HepG2 (cell line): Measurements from ENCODE around the gene CKAP2L. TPM values are rescaled to one million over a fixed set of nuclear protein-coding genes. Genes with fewer than 3 reads are reported as not detected.
A peak's percentile ranks its signal among the peaks of the same experiment; 100 is the strongest.

Source experiments
- FOXK1 ChIP-seq: sonication (generic); formaldehyde crosslinking; IDR thresholded peaks from 2 replicates; pipeline ENCODE4 v1.4.0; 2020; ENCODE audit warnings: low read depth, missing genetic modification reagents, borderline replicate concordance
- GATAD2A ChIP-seq: IDR thresholded peaks from 2 replicates; pipeline ENCODE4 v1.6.1; 2016
- GFI1 ChIP-seq: sonication (generic); formaldehyde crosslinking; IDR thresholded peaks from 2 replicates; pipeline ENCODE4 v1.5.0; 2020; ENCODE audit warnings: missing genetic modification reagents, mild to moderate bottlenecking, borderline replicate concordance
- HMGA1 ChIP-seq: sonication (generic); formaldehyde crosslinking; conservative IDR thresholded peaks from 2 replicates; pipeline ENCODE4 v1.4.0; 2020; ENCODE audit warnings: missing genetic modification reagents
- ISL2 ChIP-seq: sonication (generic); formaldehyde crosslinking; IDR thresholded peaks from 2 replicates; pipeline ENCODE4 v1.5.0; 2020; ENCODE audit warnings: missing genetic modification reagents
- JUND ChIP-seq: sonication (generic); formaldehyde crosslinking; IDR thresholded peaks from 2 replicates; pipeline ENCODE4 v1.8.0; 2022; ENCODE audit warnings: mild to moderate bottlenecking, missing genetic modification reagents
- MAZ ChIP-seq, 2 experiments: sonication (generic) in 1 of 2; formaldehyde crosslinking in 1 of 2; IDR thresholded peaks; 2 replicates each; pipeline versions ENCODE4 v1.5.0 to v1.6.1; 2012 to 2020; ENCODE audit warnings: low read depth in 2 of 2, mild to moderate bottlenecking in 2 of 2, borderline replicate concordance in 1 of 2, improper control_type of control experiment in 1 of 2, low read length in 1 of 2, missing genetic modification reagents in 1 of 2, moderate library complexity in 1 of 2
- MLXIP ChIP-seq: sonication (generic); formaldehyde crosslinking; IDR thresholded peaks from 2 replicates; pipeline ENCODE4 v1.9.0; 2021; ENCODE audit warnings: missing genetic modification reagents, borderline replicate concordance
- NFE2L1 ChIP-seq: sonication (generic); formaldehyde crosslinking; IDR thresholded peaks from 2 replicates; pipeline ENCODE4 v1.4.0; 2020; ENCODE audit warnings: missing genetic modification reagents, mild to moderate bottlenecking, borderline replicate concordance
- PCBP1 ChIP-seq: fragments of 200-400 bp; formaldehyde crosslinking; IDR thresholded peaks from 2 replicates; pipeline ENCODE4 v1.6.1; 2017; ENCODE audit warnings: mild to moderate bottlenecking, low read depth, low read length, borderline replicate concordance
- RAD21 ChIP-seq: fragments of 450-650 bp; formaldehyde crosslinking; IDR thresholded peaks from 2 replicates; pipeline ENCODE4 v1.5.0; 2020; ENCODE audit warnings: mild to moderate bottlenecking
- RARG ChIP-seq: sonication (generic); formaldehyde crosslinking; IDR thresholded peaks from 2 replicates; pipeline ENCODE4 v1.4.0; 2020; ENCODE audit warnings: low read depth, mild to moderate bottlenecking, missing genetic modification reagents
- REL ChIP-seq: sonication (generic); formaldehyde crosslinking; conservative IDR thresholded peaks from 2 replicates; pipeline ENCODE4 v1.8.0; 2022; ENCODE audit warnings: mild to moderate bottlenecking, missing genetic modification reagents, moderate library complexity
- RFX3 ChIP-seq: IDR thresholded peaks from 2 replicates; pipeline ENCODE4 v1.6.1; 2016; ENCODE audit warnings: missing biosample characterization, missing genetic modification reagents
- RFXANK ChIP-seq: IDR thresholded peaks from 2 replicates; pipeline ENCODE4 v1.6.1; 2016
- TCF7 ChIP-seq: sonication (generic); IDR thresholded peaks from 2 replicates; pipeline ENCODE4 v1.6.1; 2016; ENCODE audit warnings: antibody characterized with exemption, low read depth
- ZBTB1 ChIP-seq: sonication (generic); formaldehyde crosslinking; IDR thresholded peaks from 2 replicates; pipeline ENCODE4 v1.4.0; 2020; ENCODE audit warnings: missing genetic modification reagents, borderline replicate concordance
- ZBTB4 ChIP-seq: sonication (generic); formaldehyde crosslinking; IDR thresholded peaks from 2 replicates; pipeline ENCODE4 v1.4.0; 2020; ENCODE audit warnings: missing genetic modification reagents, mild to moderate bottlenecking, borderline replicate concordance
- ZFX ChIP-seq: sonication (generic); formaldehyde crosslinking; IDR thresholded peaks from 2 replicates; pipeline ENCODE4 v1.4.0; 2020; ENCODE audit warnings: mild to moderate bottlenecking, low read depth, missing genetic modification reagents, moderate library complexity
- ZMYM2 ChIP-seq: sonication (generic); formaldehyde crosslinking; IDR thresholded peaks from 2 replicates; pipeline ENCODE4 v1.8.0; 2022; ENCODE audit warnings: mild to moderate bottlenecking, missing genetic modification reagents
- ZNF20 ChIP-seq: sonication (generic); formaldehyde crosslinking; IDR thresholded peaks from 2 replicates; pipeline ENCODE4 v1.4.0; 2020; ENCODE audit warnings: mild to moderate bottlenecking, moderate library complexity, missing genetic modification reagents
- ZNF331 ChIP-seq: sonication (generic); formaldehyde crosslinking; IDR thresholded peaks from 2 replicates; pipeline ENCODE4 v1.4.0; 2020; ENCODE audit warnings: missing genetic modification reagents
- ZNF839 ChIP-seq: sonication (generic); formaldehyde crosslinking; IDR thresholded peaks from 2 replicates; pipeline ENCODE4 v1.4.0; 2020; ENCODE audit warnings: missing genetic modification reagents, mild to moderate bottlenecking, borderline replicate concordance
- polyA plus RNA-seq, 8 experiments: library from polyadenylated mRNA; depleted of rRNA in 3 of 8; stranded (reverse) in 7 of 8; unstranded in 1 of 8; fragments of >200 nt; fragmentation: Illumina TruSeq in 4 of 8; extraction: Trizol in 4 of 8; gene quantifications; 2 replicates each; pipeline versions ENCODE4 v1.2.1 to v1.2.3, GENCODE V29; 2011 to 2016; ENCODE audit warnings: low read depth in 4 of 8, missing spikeins in 1 of 8, mixed read lengths in 1 of 8; ENCODE audit not compliant: insufficient read depth in 1 of 8
- total RNA-seq, 5 experiments: library from RNA; depleted of rRNA; stranded (reverse); fragments of >200 nt; fragmentation: Illumina TruSeq; extraction: Trizol; gene quantifications; 2 replicates each; pipeline ENCODE4 v1.2.3, GENCODE V29; 2016; ENCODE audit warnings: low read depth in 1 of 5

Gene CKAP2L
- total and polyA plus RNA-seq, 2 of the 13 experiments (the other 11 are each of a cell fraction or from before 2014, with no cell fraction given) = 7.1 to 9.5 TPM

- TF ChIP-seq ZMYM2 (CRISPR knock-in tag) = peak; percentile 90
- no peak for TF ChIP-seq ZNF20
- no peak for TF ChIP-seq ISL2 (CRISPR knock-in tag)
- TF ChIP-seq ZBTB4 (CRISPR knock-in tag) = no peak
- no peak for TF ChIP-seq ZBTB1 (CRISPR knock-in tag)
- TF ChIP-seq ZFX = no peak
- 0 out of 2 replicates have a peak, but pooled peaks have one; percentile 8 for TF ChIP-seq FOXK1 (CRISPR knock-in tag)
- TF ChIP-seq MLXIP (CRISPR knock-in tag) = no peak
- TF ChIP-seq TCF7 = peak; percentile 9; the same call in 1 of the 2 replicates
- TF ChIP-seq HMGA1 (CRISPR knock-in tag) = no peak
- peak; percentile 59; the same call in 1 of the 2 replicates for TF ChIP-seq JUND (CRISPR knock-in tag)
- no peak for TF ChIP-seq RAD21 (CRISPR knock-in tag)
- TF ChIP-seq GATAD2A (CRISPR knock-in tag) = peak; percentile 49
- TF ChIP-seq ZNF839 (CRISPR knock-in tag) = no peak
- no peak for TF ChIP-seq RFXANK (CRISPR knock-in tag)
- TF ChIP-seq NFE2L1 (CRISPR knock-in tag) = no peak
- TF ChIP-seq ZNF331 (CRISPR knock-in tag) = peak; percentile 17; the same call in 1 of the 2 replicates
- no peak for TF ChIP-seq MAZ (IDR thresholded peaks at IDR 0.05; ENCODE audit: borderline replicate concordance, low read depth, low read length)
- no peak for TF ChIP-seq MAZ (CRISPR knock-in tag; IDR thresholded peaks at IDR 0.05; ENCODE audit: low read depth)
- TF ChIP-seq RFX3 (CRISPR knock-in tag) = peak; percentile 81
- TF ChIP-seq RARG (CRISPR knock-in tag) = no peak
- peak; percentile 32; the same call in 1 of the 2 replicates for TF ChIP-seq GFI1
- no peak for TF ChIP-seq REL
- TF ChIP-seq PCBP1 = no peak
Observed at GRCh38 chr2:112803691-112804521, 39.5 kb upstream of the CKAP2L start (continued).
